Smooth muscle cell (in vitro differentiated cells): ENCODE data around the gene KCNT1. TPM values are rescaled to one million over a fixed set of nuclear protein-coding genes. Genes with fewer than 3 reads are reported as not detected.

ENCODE experiments used
- DNase-seq: peaks from one replicate; lab custom pipeline; 2025; ENCODE audit not compliant: unreplicated experiment; lab: John Stamatoyannopoulos, UW
- H2AFZ ChIP-seq: fragments of 200-600 bp; sonication (generic); 2 replicates; pipeline ENCODE4 v1.6.0; 2016; ENCODE audit warnings: antibody characterized with exemption, low read depth, mild to moderate bottlenecking
- H3F3A ChIP-seq: fragments of 200-600 bp; sonication (generic); 2 replicates; pipeline ENCODE4 v1.6.0; 2017; ENCODE audit warnings: antibody characterized with exemption, low read depth
- H3K27ac ChIP-seq: fragments of 200-600 bp; sonication (generic); 2 replicates; pipeline ENCODE4 v1.5.1; 2016; ENCODE audit warnings: low read depth, mild to moderate bottlenecking
- H3K27me3 ChIP-seq: fragments of 200-600 bp; sonication (generic); 2 replicates; pipeline ENCODE4 v1.6.1; 2016; ENCODE audit warnings: low read depth, mild to moderate bottlenecking
- H3K36me3 ChIP-seq: fragments of 200-600 bp; sonication (generic); 2 replicates; pipeline ENCODE4 v1.5.1; 2016; ENCODE audit warnings: low read depth
- H3K4me1 ChIP-seq: fragments of 200-600 bp; sonication (generic); 2 replicates; pipeline ENCODE4 v1.5.1; 2016; ENCODE audit warnings: low read depth
- H3K4me2 ChIP-seq: fragments of 200-600 bp; sonication (generic); 2 replicates; pipeline ENCODE4 v1.6.0; 2016; ENCODE audit warnings: mild to moderate bottlenecking
- H3K4me3 ChIP-seq: fragments of 200-600 bp; sonication (generic); 2 replicates; pipeline ENCODE4 v1.5.1; 2016; ENCODE audit warnings: mild to moderate bottlenecking
- H3K79me2 ChIP-seq: fragments of 200-600 bp; sonication (generic); 2 replicates; pipeline ENCODE4 v1.6.0; 2016; ENCODE audit warnings: low read depth, mild to moderate bottlenecking
- H3K9ac ChIP-seq: fragments of 200-600 bp; sonication (generic); 2 replicates; pipeline ENCODE4 v1.6.0; 2016; ENCODE audit warnings: low read depth
- H3K9me3 ChIP-seq: fragments of 200-600 bp; sonication (generic); replicated peaks from 2 replicates; pipeline ENCODE4 v1.5.1; 2016; ENCODE audit warnings: low read depth
- H4K20me1 ChIP-seq: fragments of 200-600 bp; sonication (generic); 2 replicates; pipeline ENCODE4 v1.6.0; 2016; ENCODE audit warnings: low read depth
- CTCF ChIP-seq: fragments of 200-600 bp; sonication (generic); IDR thresholded peaks from 2 replicates; pipeline ENCODE4 v1.5.1; 2017; ENCODE audit warnings: borderline replicate concordance, mild to moderate bottlenecking, antibody characterized with exemption; ENCODE audit not compliant: insufficient read depth, poor library complexity, severe bottlenecking
- WGBS: methylation state at CpG from one replicate; pipeline ENCODE4 v1.1.7; 2016; ENCODE audit warnings: low lambda C conversion rate; 5-methylcytosine and 5-hydroxymethylcytosine counted together
- polyA plus RNA-seq: library from polyadenylated mRNA; unstranded; fragments of >200 nt; fragmentation: Nextera tagmentation; extraction: Ambion mirVana; gene quantifications from 2 replicates; pipeline ENCODE4 v1.2.1, GENCODE V29; 2016
- total RNA-seq: library from RNA; depleted of rRNA; stranded (reverse); fragments of >200 nt; gene quantifications from 2 replicates; pipeline ENCODE4 v1.2.3, GENCODE V29; 2014

KCNT1 gene
- total and polyA plus RNA-seq, 2 experiments from 2014 or later, result not detected

GRCh38 chr9:135763716-135764446 is 61.9 kb downstream of the KCNT1 start:
- no peak for TF ChIP-seq CTCF
- no peaks in the 10 kb centered on the region for H4K20me1 ChIP-seq
- H3K36me3 ChIP-seq, result no peaks in the 10 kb centered on the region
- WGBS, result 90% methylated on average over 24 of the region's 24 CpGs
- no peak overlapping the region for H3K9ac ChIP-seq
- no peak overlapping the region for H3K4me2 ChIP-seq
- H3F3A ChIP-seq, result no peaks in the 10 kb centered on the region
- H3K79me2 ChIP-seq, result no peaks in the 10 kb centered on the region
- H3K27me3 ChIP-seq, result no peaks in the 10 kb centered on the region
- no peak overlapping the region for H3K4me3 ChIP-seq
- no peak for DNase-seq
- H3K4me1 ChIP-seq, result no peaks in the 10 kb centered on the region
- no peak overlapping the region for H2AFZ ChIP-seq
- no peaks in the 10 kb centered on the region for H3K9me3 ChIP-seq
- H3K27ac ChIP-seq, result no peak overlapping the region

DNA sequence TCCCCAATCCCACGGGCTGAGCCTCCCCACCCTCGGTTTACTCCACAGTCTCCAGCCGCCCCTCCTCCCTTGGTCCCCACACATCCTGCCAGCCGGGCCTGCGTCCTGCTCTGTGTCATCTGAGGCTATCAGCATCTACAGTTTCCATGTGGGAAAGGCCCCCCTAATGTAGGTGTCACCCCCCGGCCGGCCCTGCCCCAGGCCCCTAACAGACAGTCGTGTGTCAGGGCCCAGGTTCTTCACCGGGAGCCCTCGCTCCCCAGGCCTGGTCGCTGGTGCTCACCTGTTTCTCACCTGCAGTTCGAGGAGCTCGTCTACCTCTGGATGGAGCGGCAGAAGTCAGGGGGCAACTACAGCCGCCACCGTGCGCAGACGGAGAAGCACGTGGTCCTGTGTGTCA is 62.7 kb downstream of the KCNT1 start:
- Histone ChIP-seq H3K9ac (no peak overlapping the region), H3K79me2 (no peaks in the 10 kb centered on the region), H3K4me2 (no peak overlapping the region), H3K9me3 (no peaks in the 10 kb centered on the region), H3K4me3 (no peak overlapping the region), H2AFZ (no peak overlapping the region), H4K20me1 (no peaks in the 10 kb centered on the region), H3F3A (no peaks in the 10 kb centered on the region), H3K27me3 (no peaks in the 10 kb centered on the region), H3K36me3 (no peaks in the 10 kb centered on the region), H3K27ac (no peak overlapping the region), H3K4me1 (no peaks in the 10 kb centered on the region)
- 96% methylated on average over 16 of the region's 19 CpGs for WGBS
- no peak for TF ChIP-seq CTCF
- DNase-seq, result no peak

DNA sequence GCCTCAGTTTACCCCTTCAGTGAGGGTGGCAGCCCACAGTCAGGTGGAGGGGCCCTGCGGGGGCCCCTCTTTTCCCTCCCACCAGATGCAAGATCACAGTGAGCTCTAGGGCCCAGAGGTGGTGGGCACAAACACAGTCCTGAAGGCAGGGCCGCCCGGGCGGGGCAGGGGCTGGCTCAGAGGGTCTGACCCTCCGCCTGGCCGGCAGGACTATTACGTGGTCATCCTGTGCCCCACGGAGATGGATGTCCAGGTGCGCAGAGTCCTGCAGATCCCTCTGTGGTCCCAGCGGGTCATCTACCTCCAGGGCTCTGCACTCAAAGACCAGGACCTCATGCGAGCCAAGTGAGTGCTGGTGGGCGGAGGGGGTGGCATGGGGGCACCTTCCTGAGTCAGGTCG is 63.4 kb downstream of the KCNT1 start:
- no peaks in the 10 kb centered on the region for H3K27me3 ChIP-seq
- no peak overlapping the region for H3K9ac ChIP-seq
- no peaks in the 10 kb centered on the region for H4K20me1 ChIP-seq
- no peaks in the 10 kb centered on the region for H3F3A ChIP-seq
- no peaks in the 10 kb centered on the region for H3K79me2 ChIP-seq
- no peaks in the 10 kb centered on the region for H3K4me1 ChIP-seq
- no peak overlapping the region for H3K27ac ChIP-seq
- no peak overlapping the region for H2AFZ ChIP-seq
- H3K36me3 ChIP-seq, result no peaks in the 10 kb centered on the region
- H3K4me2 ChIP-seq, result no peak overlapping the region
- TF ChIP-seq CTCF, result no peak
- H3K9me3 ChIP-seq, result no peaks in the 10 kb centered on the region
- H3K4me3 ChIP-seq, result no peak overlapping the region
- over 99% methylated on average over 10 of the region's 13 CpGs for WGBS
- DNase-seq, result no peak

- DNase-seq, result no peak
Measured at GRCh38 chr9:135766251-135766650, 64.3 kb downstream of the KCNT1 start.

More at GRCh38 chr9:135766251-135766650, 64.3 kb downstream of the KCNT1 start:
- TF ChIP-seq CTCF, result no peak
- Histone ChIP-seq H3K9me3 (no peaks in the 10 kb centered on the region), H2AFZ (no peak overlapping the region), H3K4me2 (no peak overlapping the region), H3K27ac (no peak overlapping the region), H3K4me1 (no peaks in the 10 kb centered on the region), H3K36me3 (no peaks in the 10 kb centered on the region), H3K27me3 (no peaks in the 10 kb centered on the region), H3K4me3 (no peak overlapping the region), H3K79me2 (no peaks in the 10 kb centered on the region), H3F3A (no peaks in the 10 kb centered on the region), H3K9ac (no peak overlapping the region), H4K20me1 (no peaks in the 10 kb centered on the region)
- 95% methylated on average over 4 of the region's 4 CpGs for WGBS
